NOMO-1 treated with dmso at 0.1 percent for 144 hours (cell line): Measurements from ENCODE around the gene TMPRSS9.
"Not testable (repeated sequence)": the region's sequence is repeated elsewhere in the genome, so short reads cannot be mapped to it uniquely, and the experiment has no call there.

ENCODE experiments used
- DNase-seq: peaks from one replicate; lab custom pipeline; 2025; ENCODE audit not compliant: unreplicated experiment; lab: John Stamatoyannopoulos, UW

Gene TMPRSS9

DNA sequence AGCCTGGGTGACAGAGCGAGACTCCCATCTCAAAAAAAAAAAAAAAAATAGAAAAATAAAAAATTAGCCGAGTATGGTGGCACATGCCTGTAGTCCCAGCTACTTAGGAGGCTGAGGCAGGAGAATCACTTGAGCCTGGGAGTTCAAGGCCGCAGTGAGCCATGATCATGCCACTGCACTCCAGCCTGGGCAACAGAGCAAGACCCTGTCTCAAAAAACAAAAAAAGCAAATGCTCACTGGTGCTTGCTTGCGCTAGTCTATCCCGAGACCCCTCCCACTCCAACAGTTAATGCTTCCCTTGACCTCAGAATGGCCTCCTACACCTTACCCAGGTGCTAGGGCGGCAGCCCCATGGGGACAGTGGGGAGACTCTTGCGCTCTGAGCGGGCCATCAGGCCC is 57.4 kb downstream of the TMPRSS9 start:
- not testable (repeated sequence) for DNase-seq

- DNase-seq, result no peak
These were observed 57.9 kb downstream of the TMPRSS9 start for GRCh38 chr19:2417881-2418406.

DNA sequence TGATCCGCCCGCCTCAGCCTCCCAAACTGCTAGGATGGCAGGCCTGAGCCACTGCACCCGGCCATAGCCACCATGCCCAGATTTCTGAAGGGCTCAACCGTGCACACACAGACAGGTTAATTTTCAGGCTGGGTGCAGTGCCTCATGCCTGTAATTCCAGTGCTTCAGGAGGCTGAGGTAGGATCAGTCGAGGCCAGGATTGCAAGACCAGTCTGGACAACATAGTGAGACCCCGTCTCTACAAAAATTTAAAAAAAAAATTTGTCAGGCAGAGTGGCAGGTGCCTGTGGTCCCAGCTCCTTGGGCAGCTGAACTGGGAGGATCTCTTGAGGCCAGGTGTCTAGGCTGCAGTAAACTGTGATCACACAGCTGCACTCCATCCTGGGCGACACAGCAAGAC is 59.7 kb downstream of the TMPRSS9 start:
- DNase-seq, result no peak

- DNase-seq, result no peak
These were observed 60.4 kb downstream of the TMPRSS9 start for GRCh38 chr19:2420490-2420889.

DNA sequence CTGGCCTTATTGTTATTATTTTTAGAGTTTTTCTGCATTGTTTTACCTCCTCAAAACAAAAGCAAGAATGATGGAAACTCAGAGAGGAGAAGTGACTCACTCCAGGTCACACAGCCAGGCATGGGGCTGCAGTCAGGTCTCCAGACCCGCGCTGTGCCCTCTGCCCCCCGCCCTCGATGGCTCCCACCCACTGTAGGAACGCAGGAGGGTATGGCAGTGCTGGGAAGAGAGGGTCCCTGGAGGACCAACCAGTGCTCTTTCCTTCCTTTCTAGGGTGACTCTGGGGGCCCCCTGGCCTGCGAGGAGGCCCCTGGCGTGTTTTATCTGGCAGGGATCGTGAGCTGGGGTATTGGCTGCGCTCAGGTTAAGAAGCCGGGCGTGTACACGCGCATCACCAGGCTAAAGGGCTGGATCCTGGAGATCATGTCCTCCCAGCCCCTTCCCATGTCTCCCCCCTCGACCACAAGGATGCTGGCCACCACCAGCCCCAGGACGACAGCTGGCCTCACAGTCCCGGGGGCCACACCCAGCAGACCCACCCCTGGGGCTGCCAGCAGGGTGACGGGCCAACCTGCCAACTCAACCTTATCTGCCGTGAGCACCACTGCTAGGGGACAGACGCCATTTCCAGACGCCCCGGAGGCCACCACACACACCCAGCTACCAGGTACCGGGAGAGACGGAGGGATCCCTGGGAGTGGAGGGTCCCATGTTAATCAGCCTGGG is 61.7 kb downstream of the TMPRSS9 start:
- DNase-seq, result no peak

DNA sequence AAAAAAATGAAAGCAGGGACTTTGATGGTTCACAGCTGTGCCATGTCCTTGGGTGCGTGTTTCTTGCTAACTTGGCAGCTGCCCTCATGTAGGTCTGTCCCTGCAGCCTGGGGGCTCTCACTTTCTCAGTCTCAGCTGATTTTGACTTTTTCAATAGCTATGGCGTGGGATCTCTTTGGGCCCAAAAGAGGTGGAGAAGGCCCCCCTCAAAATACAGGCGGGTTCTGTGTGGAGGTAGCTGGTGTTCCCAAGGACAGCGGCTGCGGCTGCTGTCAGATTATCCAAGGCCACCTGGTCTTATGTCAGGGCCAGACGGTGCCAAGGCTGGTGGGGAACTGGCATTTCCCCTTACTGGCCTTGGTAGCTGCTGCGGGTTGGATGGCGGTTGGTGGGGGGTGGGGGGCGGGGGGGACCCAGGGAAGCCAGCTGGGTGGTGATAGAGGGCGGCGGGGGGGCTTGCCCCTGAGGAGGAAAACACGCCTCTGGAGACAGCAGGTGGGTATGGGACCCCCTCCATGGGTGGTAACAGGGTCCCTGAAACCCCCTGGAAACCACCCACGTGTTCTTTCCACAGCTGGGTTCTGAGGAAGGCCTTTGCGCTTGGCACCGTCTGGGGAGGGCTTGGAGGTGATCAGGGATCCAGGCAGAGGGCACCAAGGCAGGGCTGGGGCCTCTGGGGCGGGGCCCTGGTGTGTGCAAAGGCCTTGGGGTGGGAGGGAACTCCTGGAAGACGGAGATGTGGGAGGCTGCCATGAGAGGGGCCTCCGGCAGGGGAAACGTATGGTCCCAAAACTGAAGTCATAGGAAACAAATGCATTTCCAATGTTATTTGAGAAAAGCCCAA is 63.2 kb downstream of the TMPRSS9 start:
- DNase-seq, result no peak

DNA sequence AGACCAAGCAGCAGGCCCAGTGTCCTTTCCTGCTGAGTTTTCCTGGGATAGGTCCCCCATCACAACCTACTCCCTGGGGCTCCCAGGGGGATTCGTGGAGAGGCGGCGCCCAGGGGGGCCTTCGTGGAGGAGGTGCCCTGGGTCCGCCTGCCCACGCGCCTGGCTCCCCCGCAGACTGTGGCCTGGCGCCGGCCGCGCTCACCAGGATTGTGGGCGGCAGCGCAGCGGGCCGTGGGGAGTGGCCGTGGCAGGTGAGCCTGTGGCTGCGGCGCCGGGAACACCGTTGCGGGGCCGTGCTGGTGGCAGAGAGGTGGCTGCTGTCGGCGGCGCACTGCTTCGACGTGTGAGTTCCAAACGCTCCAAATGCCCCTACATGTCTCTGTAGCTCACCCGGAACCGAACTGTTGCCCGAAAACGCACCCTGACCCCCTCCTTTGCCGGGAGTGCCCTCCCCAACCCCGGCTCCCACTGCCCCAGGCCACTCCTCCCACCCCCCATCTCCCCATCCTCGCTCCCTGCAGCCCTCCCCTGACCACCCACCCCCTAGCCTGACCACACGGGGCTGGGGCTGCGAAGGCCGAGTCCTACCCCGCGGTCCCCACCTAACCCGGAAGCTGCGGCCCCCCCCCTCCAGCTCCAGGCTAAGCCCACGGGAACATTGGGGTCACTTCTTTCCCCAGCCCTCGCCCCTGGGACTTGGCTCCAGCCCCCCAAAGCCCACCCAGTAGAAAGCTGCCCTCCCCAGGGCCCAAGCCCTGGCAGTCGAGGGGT is 64.0 kb downstream of the TMPRSS9 start:
- no peak for DNase-seq

DNA sequence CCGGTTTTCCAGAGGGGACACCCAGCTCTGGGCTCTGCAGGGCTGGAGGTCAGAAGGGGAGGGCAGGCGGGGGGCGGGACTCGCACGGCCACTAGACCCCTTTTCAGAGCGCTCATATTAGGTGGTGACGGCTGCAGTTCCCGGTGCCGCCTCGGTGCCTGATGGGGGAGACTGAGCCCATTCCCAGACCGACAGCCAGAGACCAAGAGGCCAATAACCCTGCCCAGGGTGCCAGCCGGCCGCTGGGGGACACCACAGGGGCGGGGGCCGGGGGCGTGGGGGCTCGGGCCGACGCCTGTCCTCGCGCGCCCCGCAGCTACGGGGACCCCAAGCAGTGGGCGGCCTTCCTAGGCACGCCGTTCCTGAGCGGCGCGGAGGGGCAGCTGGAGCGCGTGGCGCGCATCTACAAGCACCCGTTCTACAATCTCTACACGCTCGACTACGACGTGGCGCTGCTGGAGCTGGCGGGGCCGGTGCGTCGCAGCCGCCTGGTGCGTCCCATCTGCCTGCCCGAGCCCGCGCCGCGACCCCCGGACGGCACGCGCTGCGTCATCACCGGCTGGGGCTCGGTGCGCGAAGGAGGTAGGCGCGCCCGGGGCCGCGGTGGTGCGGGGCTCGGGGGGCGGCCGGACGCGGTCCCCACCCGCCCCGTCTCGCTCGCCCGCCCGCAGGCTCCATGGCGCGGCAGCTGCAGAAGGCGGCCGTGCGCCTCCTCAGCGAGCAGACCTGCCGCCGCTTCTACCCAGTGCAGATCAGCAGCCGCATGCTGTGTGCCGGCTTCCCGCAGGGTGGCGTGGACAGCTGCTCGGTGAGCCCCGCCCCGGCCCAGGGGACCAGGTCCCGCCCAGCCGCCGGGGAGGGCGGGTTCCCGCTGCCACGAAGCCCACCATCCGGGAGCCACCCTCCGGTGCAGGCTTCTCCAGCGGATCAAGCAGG is 64.9 kb downstream of the TMPRSS9 start:
- no peak for DNase-seq

DNA sequence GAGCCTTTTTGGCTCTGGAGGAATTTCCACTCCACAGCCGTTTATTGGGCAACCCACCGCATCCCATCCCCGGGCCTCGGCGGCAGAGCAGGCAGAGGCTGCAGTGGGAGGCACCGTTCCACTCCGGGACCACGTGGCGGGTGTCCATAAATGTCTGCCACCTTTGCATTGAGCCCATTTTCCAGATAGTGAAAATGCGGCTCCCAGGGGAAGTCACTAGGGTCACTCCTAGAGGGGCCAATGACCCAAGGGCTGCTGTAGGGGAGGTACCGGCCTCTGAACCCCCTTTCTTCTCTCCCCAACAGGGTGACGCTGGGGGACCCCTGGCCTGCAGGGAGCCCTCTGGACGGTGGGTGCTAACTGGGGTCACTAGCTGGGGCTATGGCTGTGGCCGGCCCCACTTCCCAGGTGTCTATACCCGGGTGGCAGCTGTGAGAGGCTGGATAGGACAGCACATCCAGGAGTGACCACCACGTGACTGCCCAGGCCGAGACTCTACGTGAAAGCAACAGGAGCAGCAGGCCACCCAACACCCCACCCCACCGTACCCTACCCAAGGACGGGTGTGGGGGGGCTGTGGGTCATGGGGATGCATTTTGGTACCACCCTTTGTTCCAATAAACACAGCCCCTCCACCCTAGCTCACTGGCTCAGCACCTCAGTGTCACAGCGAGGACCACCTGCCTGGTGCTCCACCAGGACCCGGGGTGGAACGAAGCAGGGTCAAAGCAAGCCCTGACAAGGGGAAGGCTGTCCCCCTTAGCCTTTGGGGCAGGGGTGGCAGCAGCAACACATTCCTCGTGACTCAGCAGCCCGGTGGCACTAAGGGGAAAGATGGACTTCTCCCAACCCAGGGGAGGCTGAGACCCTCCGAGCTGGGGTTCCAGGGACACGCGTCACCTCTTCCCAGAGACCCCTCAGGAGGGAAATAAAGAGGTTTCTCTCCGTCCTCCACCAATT is 65.8 kb downstream of the TMPRSS9 start:
- no peak for DNase-seq

- DNase-seq, result no peak
These were observed 66.8 kb downstream of the TMPRSS9 start for GRCh38 chr19:2426611-2427428.

- peak; percentile 85 for DNase-seq
These were observed 67.6 kb downstream of the TMPRSS9 start, which contains the start of gene TIMM13 for GRCh38 chr19:2427429-2428320. Gene TIMM13 (minus strand): TSS chr19:2427586. CDS start chr19:2427533, 53 bp downstream.

GRCh38 chr19:2428321-2428690 is 68.2 kb downstream of the TMPRSS9 start:
- no peak for DNase-seq

DNA sequence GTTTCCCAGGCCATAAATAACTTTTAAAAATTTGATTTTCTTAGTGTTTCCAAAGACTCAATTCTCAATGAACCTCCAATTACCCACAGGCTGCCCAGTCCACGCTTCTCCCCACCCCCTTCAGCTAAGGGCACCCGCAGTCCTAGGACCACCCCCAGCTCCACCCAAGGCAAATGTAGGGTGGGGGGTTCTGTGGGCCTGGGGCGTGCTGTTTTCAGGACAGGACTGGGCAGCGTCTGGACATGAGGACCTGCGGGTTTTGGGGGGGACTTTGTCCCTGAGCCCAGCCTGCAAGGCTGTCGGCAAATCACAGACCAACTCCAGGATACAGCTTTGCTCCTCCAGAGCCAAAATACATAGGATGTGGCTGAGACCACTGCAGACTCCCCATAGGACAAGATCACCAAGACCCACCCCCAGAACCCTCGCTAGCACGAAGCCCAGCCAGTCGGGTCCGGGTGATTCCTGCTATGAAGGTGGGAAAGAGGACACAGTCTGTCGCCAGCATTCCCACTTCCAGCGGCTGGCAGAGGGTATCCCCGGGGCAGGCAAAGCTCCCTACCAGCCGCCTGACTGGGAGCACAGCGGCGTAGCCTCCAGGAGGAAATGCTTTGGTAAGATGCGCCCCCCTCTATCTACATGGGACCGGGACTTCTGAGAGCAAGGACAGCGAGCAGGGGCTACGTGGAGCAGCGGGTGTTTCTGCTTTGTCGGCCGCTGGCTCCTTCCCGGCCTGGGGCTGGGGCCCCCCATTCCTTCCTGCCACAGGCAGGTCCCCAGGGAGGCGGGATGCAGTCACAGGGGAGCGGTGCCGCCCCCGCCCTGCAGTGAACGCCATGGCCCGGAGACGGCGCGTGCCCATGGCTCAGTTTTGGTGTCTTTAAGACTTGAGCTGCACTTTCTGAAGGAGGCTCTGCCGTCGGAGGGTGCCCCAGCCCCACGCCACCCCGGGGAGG is 69.0 kb downstream of the TMPRSS9 start:
- no peak for DNase-seq

DNA sequence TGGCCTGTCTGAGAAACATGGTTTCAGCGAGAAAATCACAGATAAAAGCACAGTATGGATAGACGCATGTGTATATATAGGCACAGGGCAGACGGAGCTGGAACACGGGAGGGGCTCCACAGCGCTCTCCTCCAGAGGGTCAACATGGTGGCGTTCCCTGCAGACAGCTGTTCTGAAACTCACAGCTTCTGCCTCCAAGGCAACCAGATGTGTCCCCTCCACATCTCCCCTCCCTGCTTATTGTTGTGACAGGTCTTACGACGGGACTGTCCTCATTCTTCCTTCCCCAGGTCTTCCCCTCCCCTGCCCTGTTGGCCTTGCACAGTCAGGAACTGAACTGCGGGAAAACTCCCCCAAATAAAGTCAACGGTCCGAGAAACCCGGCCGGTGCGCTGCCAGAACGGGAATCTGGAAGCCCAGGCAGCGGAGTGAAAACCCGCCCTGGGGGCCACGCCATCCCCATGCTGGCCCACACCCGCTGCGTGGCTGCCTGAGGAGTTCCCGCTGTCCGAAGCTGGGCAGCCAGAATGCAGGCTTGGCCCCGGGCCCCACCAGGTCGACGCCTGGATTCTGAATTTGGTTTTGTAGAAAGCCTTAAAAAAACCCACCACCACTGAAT is 70.0 kb downstream of the TMPRSS9 start:
- no peak for DNase-seq

DNA sequence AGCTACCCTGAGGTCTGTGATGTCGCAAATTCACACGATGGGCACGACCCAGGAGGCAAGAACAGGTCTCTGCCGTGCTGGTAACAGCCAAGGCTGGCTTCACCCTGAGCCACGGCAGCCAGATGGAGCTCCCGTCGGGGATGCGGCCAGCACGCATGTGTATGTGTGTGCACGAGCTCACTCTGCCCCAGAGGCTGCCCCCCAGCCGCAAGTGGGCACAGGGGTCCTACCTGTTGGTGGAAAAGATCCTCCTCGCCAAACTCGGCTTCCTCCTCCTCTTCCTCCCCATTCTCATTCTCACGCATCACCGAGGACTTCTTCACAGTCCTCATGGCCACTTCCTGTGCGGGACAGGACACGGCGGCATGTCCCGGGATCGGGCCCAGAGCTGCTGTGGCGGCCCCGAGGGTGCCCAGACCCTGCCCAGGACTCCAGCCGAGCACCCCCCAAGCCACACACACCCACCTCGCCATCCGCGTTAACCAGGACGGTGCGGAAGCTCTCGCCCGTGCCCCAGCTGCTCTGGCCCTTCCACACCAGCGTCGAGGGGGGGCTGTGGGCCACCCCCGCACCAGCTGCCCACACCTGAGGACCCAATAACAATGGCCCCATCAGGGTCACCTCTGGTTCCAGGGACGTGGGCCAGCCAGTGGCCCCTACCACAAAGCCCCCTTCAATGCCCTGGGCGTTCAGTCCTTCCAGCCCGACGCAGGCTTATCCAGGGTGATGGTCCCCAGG is 71.4 kb downstream of the TMPRSS9 start:
- no peak for DNase-seq
